IPS-11a (cell line): Measurements from ENCODE around the gene CIDEA.

Source experiments
- H3K4me3 ChIP-seq: one replicate; pipeline ENCODE4 v1.5.1; 2013; ENCODE audit warnings: low read depth, low read length, control low read depth

The CIDEA gene

DNA sequence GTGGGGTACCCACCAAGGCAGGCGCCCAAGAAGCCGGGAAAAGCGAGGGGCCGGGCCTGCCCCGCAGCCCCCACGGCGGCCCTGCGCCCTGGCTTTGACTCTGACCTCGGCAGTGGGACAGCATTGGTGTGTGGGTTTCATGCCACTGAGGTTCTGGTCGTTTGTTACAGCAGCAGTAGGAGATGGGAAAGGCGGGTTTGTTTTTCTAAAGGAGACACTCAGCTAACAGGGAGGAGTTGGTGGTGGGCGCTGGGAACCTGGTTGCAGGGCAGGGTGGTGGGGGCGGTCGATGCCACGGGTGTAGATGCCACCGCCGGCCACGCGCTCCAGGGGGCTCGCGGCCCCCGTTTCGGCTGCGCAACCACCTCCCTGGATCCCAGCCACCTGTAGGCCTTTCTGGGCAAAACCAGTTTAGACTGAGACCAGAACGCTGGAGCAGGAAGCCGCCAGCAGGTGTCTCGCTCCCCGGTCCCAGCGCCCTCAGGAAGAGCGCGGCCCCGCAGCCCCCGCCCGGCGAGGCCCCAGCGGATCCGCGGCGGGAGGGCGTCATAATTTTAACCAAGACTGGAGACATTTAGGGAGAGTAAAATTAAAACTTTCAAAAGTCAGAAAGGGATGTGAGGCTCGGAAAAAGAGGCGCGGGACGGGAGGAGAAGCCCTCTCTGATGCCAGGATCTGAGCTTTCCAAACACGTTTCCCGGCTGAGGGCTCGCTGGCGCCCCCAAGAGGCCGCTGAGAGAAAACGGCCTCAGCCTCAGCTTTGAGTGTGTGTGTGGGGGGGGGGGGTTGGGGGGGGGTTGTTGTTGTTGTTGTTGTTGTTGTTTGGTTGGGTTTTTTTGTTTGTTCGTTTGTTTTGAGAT is 17.4 kb downstream of the CIDEA start:
- H3K4me3 ChIP-seq, result peak overlapping the region; percentile 43

DNA sequence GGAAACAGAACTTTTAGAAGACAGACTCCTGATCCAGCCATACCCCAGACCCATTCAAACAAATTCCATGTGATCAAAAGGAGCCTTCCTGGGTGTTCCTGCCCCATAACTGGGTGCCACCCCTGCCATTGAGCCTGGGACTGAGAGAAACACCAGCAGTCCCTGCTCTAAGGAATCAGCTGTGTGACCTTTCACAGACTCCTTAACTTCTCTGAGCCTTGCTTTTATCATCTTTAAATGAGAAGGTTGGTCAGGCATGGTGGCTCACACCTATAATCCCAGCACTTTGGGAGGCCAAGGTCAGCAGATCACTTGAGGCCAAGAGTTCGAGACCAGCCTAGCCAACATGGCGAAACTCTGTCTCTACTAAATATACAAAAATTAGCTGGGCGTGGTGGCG is 20.6 kb downstream of the CIDEA start:
- H3K4me3 ChIP-seq, result no peak overlapping the region

DNA sequence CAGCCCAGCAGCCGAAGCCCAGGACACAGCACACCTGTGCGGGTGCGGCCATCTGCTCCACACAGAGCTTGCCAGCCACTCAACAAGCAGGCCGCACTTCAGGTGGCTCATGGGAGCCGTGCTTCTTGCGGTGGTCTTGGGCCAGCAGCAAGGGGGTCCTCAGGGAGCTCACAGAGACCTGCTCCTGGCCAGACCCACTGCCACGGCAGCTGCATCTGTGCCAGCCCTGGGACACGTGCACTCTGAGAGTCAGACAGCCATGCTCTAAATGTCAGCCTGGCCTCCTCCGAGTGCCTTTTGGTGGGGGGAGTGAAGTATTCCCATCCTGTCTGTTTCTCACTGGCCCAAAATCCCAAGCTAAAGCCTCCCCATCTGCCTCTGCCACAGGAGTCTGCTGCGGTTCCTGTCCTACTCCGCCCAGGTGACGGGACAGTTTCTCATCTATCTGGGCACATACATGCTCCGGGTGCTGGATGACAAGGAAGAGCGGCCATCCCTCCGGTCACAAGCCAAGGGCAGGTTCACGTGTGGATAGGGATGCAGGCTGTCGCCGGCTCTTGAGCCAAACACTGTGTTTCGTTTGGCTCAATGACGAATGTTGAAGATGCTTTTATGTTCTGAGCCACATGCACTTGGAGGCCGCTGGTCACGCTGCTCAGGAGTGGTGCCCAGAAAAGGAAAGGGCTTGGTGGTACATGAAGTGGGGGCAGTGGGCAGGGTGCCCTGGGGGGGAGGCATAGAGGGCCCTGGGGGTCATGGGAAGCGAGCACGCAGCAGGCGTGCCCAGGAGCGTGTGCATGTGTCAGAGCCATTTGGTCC is 22.8 kb downstream of the CIDEA start:
- no peak overlapping the region for H3K4me3 ChIP-seq

DNA sequence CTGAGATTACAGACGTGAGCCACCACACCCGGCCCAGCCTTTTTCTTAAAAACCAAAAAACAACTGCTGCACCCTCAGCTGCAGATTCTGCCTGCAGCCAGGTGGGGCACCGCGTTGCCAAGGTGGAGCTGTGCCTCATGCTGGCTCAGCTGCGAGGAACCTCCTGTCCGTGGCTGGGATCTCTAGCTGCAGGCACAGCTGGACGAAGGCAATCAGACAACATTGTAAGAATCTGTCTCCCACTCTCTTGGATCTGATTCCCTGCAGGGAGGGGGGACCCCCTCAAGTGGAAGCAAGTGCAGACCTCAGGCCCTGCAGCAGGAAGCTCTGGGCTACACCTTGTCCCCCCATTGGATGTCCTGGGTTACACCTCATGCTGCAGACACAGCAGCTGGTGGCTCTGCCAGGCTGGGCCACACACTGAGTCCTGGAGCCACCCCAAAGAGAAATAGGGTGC is 24.1 kb downstream of the CIDEA start:
- no peak overlapping the region for H3K4me3 ChIP-seq

DNA sequence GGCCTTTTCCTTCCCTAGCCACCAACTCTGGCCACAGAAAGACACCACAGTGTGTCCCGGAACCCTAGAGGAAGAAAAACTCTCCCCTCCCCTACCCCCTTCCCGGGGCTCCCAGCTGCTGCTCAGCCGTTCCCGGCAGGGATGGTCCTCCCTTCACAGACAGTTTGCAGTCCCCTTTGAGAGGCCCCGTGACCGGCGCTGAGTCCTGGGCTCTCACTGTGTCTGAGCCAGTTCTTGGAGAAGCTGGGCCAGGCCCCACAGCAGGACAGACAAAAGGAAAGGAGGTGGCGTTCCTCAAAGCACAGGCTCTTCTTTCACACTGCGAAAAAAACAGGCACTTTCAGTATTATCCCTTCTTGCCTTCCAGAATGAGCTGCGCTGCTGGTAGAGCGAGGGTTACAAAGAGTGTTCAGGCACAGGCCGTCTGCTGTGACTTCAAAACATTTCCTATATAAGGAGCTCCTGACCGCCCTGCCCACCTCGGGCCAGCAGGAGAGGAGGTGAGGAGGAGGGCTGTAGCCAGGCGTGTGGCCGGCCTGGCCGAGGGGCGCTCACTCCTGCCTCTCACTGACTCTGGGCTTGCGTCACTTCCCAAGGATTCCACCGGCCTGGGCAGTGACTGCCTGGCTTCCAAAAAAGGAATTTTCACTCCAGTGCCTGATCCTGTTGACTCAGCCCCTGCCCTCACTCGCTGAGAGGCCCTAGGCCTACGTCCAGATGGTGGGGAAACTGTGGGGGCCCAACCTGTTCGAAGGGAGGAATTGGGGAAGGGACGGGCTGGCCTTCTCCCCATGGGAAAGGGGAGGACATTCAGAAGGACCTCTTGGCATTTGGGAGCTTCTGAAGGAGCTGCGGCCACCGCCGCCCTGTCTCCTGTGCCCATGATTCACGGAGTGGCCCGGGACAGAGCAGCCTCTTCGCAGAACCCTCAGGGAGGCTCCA is 24.9 kb downstream of the CIDEA start:
- H3K4me3 ChIP-seq, result no peak overlapping the region

DNA sequence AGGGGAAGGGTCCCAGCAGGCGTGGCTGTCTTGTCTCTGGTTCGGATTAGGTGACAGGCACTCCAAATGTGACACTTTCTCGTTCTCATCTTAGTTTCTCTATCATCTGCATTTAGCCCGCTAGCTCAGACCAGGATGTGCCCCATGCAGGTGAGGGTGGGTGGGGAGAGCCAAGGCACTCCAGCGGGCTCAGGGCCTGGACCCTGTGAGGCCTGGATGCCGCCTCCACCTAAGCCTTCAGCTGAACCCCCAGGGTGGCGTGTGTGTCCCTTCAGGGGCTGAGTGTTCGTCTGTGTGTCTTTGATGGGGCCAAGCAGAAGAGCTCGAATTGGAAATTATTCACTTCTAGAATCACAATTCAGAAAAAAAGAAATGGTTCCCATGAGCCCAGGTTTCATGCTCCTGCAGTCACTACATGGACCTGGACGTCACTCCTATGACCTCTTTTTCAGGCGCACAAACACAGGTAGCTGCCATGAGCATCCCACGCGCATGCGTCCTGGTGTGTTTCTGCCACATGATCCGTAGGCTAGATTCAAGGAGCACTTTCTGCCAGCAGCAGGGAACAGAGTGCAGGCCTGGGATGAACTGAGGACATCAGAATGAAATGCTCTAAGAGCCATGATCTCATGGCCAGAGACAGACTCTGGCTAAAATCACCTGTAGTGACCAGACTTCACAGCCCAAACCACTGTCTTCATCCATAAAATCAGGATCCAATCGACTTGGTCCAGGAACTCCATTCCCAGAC is 25.8 kb downstream of the CIDEA start:
- no peak overlapping the region for H3K4me3 ChIP-seq

DNA sequence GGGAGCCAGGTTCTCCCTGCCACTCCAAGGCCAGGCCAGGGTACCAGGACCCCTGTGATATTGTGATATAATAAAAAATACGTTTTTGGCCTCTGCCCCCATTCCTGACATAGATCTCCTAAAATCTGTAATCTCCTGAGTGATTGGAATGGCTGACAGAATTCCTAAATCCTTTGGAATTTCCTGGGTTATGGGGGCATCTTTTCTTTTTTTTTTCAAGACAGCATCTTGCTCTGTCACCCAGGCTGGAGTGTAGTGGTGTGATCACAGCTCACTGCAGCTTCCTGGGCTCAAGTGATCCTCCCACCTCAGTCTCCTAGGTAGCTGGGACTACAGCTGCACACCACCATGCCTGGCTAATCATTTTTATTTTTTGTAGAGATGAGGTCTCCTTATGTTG is 27.7 kb downstream of the CIDEA start:
- no peak overlapping the region for H3K4me3 ChIP-seq

DNA sequence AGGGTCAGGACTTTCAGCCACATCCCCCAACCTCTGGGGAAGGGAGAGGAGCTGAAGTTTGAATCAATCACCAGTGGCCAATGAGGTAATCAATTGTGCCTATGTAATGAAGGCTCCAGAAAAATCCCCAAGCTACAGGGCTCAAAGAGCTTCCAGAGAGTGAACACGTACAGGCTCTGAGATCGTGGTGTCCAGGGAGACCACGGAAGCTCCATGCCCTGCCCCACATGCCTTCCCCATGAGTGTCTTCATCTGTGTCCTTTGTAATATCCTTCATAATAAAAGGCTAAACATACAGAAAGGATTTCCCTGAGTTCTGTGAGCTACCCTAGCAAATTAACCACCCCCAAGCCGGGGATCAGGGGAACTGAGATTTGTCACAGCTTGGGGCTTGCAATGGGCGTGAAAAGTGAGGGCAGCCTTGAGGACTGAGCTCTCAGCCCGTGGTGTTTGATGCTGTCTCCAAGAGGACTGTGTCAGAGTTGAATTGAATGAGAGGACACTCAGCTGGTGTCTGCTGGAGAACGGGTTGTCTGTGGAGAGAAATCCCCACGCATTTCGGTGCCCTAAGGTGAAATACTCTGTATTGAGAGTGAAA is 28.4 kb downstream of the CIDEA start:
- H3K4me3 ChIP-seq, result no peak overlapping the region

DNA sequence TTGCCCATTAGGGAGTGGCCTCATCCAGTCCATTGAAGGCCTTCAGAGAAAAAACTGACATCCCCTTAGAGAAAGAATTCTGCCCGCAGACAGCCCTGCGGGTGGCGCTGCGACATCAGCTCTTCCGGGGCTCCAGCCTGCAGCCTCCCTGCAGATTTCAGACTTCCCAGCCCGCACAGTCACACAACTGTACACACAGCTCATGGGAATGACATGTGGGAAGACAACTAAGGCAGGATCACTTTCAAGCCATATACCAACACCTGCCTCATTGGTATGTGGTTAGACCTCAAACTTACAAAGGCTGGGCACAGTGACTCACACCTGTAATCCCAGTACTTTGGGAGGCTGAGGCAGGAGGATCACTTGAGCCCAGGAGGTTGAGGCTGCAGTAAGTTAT is 29.1 kb downstream of the CIDEA start:
- H3K4me3 ChIP-seq, result no peak overlapping the region

DNA sequence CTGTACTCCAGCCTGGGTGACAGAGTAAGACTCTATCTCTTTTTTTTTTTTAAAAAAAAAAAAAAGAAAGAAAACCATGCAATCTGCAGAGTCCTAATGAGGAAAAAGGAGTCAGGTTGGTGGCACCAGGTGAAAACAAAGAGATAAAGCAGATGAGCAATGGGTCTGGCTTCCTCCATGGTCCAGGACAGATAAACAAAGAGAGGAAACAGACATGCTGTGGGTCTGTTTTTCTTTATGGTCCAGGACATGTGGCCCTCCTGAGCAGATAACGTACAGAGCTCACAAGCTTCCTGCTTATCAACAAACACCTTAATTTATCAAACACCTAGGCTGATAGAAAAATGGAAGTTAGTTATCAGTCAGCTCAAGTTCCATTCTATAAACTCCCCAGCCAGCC is 29.5 kb downstream of the CIDEA start:
- no peak overlapping the region for H3K4me3 ChIP-seq

DNA sequence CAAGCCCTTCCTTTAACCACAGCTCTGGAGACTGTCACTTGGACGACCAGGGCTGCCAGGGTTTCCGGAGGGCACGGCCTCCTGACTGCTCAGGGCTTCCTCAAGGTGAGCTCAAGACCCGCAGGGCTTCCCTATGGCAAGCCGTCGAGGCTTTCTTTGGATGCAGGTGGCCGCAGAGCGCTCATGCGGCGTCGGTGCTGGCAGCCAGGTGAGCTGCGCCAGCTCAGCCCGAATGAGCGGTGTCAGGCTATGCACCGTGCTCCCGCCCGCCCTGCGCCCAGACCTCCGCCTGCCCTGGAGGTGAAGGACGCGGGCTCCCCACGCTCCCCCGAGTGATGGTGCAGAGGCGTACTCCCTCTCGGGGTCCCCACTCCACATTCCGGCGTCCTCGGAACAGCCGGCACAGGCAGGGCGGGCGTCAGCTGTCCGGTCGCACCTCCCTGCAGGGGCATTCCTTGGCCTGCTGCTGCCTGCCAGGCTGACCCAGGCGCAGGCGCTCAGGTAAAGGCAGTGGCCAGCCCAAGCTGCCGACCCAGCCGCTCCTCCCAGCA is 33.0 kb downstream of the CIDEA start:
- peak overlapping the region; percentile 43 for H3K4me3 ChIP-seq

DNA sequence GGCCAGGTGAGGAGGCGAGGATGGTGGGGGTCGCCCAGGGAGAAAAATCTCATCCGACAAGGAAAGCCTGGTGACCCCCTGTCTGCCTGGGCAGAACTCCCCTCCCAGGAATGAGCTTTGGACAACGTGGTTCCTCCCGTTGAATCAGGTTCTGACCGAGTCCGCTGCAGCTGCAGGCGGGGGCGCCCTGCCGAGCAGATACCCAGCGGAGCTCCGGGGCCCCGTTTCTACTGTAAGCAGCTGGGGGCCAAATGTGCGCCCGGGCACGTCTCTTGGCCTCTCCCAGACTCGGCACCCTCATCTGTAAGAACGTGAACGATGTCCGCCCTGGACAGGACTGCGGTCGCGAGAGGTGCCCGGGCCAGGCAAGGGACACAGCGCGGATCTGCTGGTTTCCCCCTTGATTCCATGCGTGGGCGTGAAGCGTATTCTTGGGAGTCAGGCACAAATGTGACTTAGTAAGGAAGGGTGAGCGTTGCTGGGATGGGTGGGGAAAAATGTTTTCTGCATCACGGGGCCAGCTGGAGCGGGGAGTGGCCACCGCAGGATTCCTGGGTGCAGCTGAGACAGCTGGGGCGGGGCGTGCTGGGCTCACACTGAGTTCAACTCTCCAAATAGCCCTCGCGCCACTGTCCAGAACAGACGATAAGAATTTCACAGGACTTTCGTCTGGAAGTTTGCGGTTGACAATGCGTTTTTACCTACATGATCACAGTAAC is 33.7 kb downstream of the CIDEA start:
- peak overlapping the region; percentile 43 for H3K4me3 ChIP-seq

DNA sequence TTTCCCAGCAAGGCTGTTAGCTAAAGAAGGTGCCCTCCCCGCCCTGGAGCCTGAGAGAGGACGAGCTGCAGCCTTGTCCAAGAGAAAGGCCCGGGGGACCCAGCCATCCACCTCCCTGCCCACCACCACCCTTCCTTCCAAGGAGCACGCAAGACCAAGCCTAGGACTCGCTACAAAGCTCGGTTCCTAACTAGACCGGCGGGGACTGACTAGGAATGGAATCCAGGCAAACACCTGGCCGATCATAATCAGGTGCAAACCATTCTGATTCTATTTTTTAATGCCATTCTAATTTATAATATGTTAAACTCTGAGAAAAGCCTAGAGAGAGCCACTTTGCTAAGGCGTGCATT is 34.2 kb downstream of the CIDEA start:
- peak overlapping the region; percentile 43 for H3K4me3 ChIP-seq

DNA sequence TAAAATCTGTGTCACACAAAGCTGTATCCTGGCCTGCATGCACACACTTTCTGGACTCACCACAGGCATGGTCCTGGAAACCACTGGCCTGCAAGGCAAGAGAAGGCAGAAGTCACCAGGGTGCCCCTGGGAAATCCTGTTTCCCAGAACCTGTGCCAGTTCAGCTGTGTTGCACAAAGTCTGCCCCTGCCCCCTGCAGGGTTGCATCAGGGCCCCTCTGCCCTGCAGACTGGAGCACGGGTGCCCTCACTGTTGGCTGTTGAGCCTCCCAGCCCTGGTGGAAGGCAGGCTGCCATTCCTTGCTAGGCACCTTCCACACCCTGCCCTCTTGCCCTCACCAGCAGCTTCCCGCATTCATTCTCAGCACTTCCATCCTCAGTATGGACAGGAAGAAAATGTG is 35.9 kb downstream of the CIDEA start:
- no peak overlapping the region for H3K4me3 ChIP-seq

DNA sequence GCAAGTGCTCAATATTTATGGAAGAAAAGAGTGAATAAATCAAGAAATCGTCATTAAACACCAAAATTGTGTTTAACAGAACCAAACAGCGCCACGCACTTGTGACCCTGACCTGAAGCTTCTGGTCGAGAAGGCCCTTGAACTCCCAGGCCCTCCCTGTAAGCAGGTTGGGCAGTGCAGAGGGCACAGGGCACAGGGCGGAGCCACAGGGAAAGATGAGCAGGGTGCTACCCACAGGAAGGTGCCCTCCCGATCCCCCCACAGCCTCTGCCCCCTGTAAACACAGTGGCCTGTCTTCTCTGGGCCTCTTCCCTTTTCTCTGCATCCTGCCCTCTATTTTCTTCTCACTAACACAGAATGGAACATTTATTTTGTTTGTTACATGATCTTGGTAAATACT is 37.0 kb downstream of the CIDEA start:
- no peak overlapping the region for H3K4me3 ChIP-seq

DNA sequence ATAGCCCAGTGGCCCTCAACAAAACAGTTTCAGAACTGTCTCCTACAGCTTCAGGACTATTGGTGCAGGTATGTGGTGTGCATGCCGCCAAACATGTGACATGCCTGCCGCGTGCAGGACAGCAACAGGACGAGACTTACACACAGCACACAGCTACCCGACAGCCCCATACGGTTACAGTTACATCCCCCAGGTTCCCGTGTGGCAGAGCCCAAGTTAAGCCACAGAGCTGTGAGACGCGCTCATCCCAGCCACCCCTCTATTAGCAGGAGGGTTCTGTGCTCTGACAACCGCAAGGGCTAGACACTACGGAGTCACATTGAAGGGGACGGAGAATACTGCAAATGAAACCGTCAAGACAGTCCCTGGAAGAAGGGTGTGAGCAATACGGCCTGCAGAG is 37.5 kb downstream of the CIDEA start:
- no peak overlapping the region for H3K4me3 ChIP-seq

DNA sequence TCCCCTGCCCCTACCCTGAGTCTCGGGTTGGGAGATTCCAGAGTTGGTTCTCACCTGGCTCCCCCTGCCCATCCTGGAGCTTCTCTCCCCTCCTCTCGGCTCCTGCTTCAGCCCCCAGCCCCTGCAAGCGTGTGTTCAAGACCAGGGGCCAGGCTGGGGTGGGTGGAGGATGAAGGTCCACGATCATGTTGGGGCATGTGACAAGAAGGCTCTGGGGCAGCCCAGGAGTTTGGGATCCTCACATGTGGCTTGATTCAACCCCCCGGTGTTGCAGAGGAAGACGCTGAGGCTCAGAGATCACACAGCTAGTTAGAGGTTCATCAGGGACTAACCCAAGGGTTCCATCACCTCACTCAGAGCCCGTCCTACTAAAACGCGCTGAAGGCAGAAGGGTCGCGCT is 39.7 kb downstream of the CIDEA start:
- H3K4me3 ChIP-seq, result no peak overlapping the region

DNA sequence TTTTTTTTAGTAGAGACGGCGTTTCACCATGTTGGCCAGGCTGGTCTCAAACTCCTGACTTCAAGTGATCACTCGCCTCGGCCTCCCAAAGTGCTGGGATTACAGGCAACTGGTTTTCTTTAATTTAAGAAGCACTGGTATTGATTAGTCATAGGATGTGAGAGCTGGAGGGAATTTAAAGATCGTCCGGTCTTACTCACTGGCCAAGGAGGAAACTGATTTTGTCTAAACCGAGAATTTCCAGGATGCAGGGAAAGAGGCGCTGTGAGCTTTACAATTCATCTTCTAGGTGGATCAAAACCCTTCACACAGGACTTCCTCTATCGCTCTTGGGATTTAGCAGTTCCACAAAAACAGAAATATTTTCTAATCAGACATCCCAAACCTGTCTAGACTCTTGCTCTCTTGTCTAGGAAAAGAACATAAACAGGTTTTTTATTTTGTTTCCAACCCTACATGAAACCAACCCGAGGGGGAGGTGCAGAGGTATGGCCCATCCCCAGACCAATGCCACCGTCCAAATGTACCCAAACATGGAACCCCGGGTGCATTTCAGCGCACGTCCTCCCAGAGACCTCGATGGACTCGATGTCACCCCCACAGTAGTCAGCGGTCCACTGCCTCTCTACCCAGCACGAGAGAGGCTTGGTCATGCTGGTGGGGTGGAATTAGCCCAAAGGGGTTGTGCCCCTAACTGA is 41.4 kb downstream of the CIDEA start:
- H3K4me3 ChIP-seq, result no peak overlapping the region

DNA sequence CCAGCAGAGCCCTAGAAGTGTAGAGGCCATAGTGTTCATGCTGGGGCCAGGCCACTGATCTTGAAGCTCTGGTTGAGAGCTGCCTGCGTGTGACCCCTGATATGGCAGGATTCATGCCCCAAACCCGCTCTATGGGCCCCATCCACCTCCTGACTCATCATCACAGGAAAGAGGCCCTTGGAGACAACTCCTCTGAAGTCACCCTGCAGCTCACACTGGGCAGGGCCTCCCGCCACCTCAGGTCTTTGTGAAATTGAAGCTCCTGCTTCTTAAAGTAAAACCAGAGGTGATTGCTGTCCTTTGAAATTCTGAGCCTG is 41.9 kb downstream of the CIDEA start:
- H3K4me3 ChIP-seq, result no peak overlapping the region
